WERI-Rb-1 (cell line): ENCODE measurements around the gene CIDEC.

Source experiments
- DNase-seq: peaks from one replicate; pipeline ENCODE4 v3.0.0-alpha.2; 2020
- H3K27ac ChIP-seq: fragments of 250-450 bp; sonication (Bioruptor Pico); 2 replicates; pipeline ENCODE4 v1.5.1; 2020; ENCODE audit warnings: mild to moderate bottlenecking, moderate library complexity
- H3K27me3 ChIP-seq: fragments of 250-450 bp; sonication (Bioruptor Pico); 2 replicates; pipeline ENCODE4 v1.5.1; 2021; ENCODE audit warnings: mild to moderate bottlenecking, low read depth, moderate library complexity; ENCODE audit not compliant: insufficient read depth, severe bottlenecking
- H3K36me3 ChIP-seq: fragments of 250-450 bp; sonication (Bioruptor Pico); 2 replicates; pipeline ENCODE4 v1.5.1; 2020; ENCODE audit warnings: mild to moderate bottlenecking, moderate library complexity
- H3K4me3 ChIP-seq: 2 replicates; pipeline ENCODE4 v1.5.1; 2011; ENCODE audit warnings: low read depth, mild to moderate bottlenecking, control low read depth, low read length
- H3K9me3 ChIP-seq: fragments of 250-450 bp; sonication (Bioruptor Pico); 2 replicates; pipeline ENCODE4 v1.5.1; 2021; ENCODE audit warnings: mild to moderate bottlenecking, moderate library complexity; ENCODE audit not compliant: severe bottlenecking
- TF ChIP-seq, protein P1 (sequence below): IDR thresholded peaks from 2 replicates; pipeline ENCODE4 v1.5.1; 2011; ENCODE audit warnings: low read depth, mild to moderate bottlenecking, control low read depth, inconsistent platforms, low read length

CIDEC gene

DNA sequence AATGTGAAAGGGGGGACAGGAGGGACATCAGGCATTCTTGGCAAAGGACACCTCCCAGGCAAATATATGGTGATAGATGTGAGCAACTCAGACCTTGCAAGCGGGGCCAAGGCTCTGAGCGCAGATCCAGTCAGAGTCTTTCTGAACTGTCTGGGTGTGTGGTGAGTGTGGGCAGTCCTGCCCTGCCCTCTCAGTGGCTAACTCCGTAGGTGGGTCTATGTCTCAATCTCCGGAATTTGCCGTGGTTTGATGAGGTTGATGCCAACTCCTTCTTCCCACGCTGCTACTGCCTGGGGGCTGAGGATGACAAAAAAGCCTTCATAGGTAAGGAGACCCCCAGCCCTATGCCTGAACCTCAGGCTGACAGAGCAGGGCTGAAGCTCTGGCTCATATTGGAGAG lies 62.6 kb downstream of the CIDEC start:
- TF ChIP-seq, protein P1, sequence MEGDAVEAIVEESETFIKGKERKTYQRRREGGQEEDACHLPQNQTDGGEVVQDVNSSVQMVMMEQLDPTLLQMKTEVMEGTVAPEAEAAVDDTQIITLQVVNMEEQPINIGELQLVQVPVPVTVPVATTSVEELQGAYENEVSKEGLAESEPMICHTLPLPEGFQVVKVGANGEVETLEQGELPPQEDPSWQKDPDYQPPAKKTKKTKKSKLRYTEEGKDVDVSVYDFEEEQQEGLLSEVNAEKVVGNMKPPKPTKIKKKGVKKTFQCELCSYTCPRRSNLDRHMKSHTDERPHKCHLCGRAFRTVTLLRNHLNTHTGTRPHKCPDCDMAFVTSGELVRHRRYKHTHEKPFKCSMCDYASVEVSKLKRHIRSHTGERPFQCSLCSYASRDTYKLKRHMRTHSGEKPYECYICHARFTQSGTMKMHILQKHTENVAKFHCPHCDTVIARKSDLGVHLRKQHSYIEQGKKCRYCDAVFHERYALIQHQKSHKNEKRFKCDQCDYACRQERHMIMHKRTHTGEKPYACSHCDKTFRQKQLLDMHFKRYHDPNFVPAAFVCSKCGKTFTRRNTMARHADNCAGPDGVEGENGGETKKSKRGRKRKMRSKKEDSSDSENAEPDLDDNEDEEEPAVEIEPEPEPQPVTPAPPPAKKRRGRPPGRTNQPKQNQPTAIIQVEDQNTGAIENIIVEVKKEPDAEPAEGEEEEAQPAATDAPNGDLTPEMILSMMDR = no peak
- H3K36me3 ChIP-seq = no peaks in the 10 kb centered on the region; the same call in 1 of the 2 replicates
- no peak overlapping the region for H3K27ac ChIP-seq
- H3K9me3 ChIP-seq = no peaks in the 10 kb centered on the region
- no peak overlapping the region for H3K4me3 ChIP-seq
- no peaks in the 10 kb centered on the region for H3K27me3 ChIP-seq
- no peak for DNase-seq
